HepG2 (cell line): ENCODE measurements around the gene TKTL1.

Source experiments
- GATAD2A ChIP-seq: IDR thresholded peaks from 2 replicates; pipeline ENCODE4 v1.6.1; 2016
- KLF9 ChIP-seq: IDR thresholded peaks from 2 replicates; pipeline ENCODE4 v1.6.1; 2016; ENCODE audit warnings: low read depth
- MAX ChIP-seq: IDR thresholded peaks from 2 replicates; pipeline ENCODE4 v1.6.1; 2012; ENCODE audit warnings: inconsistent platforms
- PHF20 ChIP-seq: sonication (generic); formaldehyde crosslinking; IDR thresholded peaks from 2 replicates; pipeline ENCODE4 v1.5.0; 2020; ENCODE audit warnings: mild to moderate bottlenecking, missing genetic modification reagents
- ZBTB49 ChIP-seq: sonication (generic); formaldehyde crosslinking; IDR thresholded peaks from 2 replicates; pipeline ENCODE4 v1.4.0; 2020; ENCODE audit warnings: missing genetic modification reagents, borderline replicate concordance

GRCh38 chrX:154354516-154354915 is 58.9 kb downstream of the TKTL1 start:
- TF ChIP-seq MAX (no peak), KLF9 (CRISPR knock-in tag) (no peak), PHF20 (no peak), ZBTB49 (no peak), GATAD2A (no peak)
